ENCODE data around the gene PNPLA7.
"Not testable (repeated sequence)": the region's sequence is repeated elsewhere in the genome, so short reads cannot be mapped to it uniquely, and the experiment has no call there.

Gene PNPLA7

GRCh38 chr9:137474271-137474670 lies 75.9 kb downstream of the PNPLA7 start:
- no peak overlapping the region for H3K27ac Mint-ChIP-seq
- H3K36me3 Mint-ChIP-seq, result peaks cover 14% of the 10 kb centered on the region
- no peaks in the 10 kb centered on the region for H3K27me3 Mint-ChIP-seq
- H3K4me3 Mint-ChIP-seq, result no peak overlapping the region
- H3K4me1 Mint-ChIP-seq, result peaks cover 11% of the 10 kb centered on the region
- H3K9me3 Mint-ChIP-seq, result peaks cover 8% of the 10 kb centered on the region

DNA sequence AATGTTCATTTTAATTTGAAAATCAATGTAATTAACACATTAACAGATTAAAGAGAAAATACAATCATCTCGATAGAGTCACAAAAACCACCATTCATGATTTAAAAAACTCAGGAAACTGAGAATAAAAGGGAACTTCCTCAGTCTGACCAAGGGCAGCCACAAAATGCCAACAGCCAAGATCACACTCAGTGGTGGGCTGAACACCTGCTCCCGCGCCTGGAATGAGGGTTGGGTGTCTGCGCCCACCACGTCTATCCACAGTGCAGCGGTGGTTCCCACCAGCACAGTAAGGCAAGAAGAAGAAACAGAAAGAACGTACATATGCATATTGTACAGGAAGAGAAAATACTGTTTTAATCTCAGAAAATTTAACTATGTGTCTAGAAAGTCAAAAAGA lies 79.4 kb downstream of the PNPLA7 start:
- H3K9me3 Mint-ChIP-seq, result peaks cover 8% of the 10 kb centered on the region
- no peak overlapping the region for H3K4me3 Mint-ChIP-seq
- peaks cover 21% of the 10 kb centered on the region for H3K4me1 Mint-ChIP-seq
- H3K27ac Mint-ChIP-seq, result peak overlapping the region; percentile 8
- no peaks in the 10 kb centered on the region for H3K27me3 Mint-ChIP-seq
- peaks cover 10% of the 10 kb centered on the region for H3K36me3 Mint-ChIP-seq

GRCh38 chr9:137467896-137468295 lies 82.3 kb downstream of the PNPLA7 start:
- Mint-ChIP-seq H3K4me1 (peaks cover 28% of the 10 kb centered on the region), H3K27me3 (no peaks in the 10 kb centered on the region), H3K4me3 (no peak overlapping the region), H3K27ac (no peak overlapping the region), H3K36me3 (peaks cover 2% of the 10 kb centered on the region), H3K9me3 (peaks cover under 1% of the 10 kb centered on the region)

DNA sequence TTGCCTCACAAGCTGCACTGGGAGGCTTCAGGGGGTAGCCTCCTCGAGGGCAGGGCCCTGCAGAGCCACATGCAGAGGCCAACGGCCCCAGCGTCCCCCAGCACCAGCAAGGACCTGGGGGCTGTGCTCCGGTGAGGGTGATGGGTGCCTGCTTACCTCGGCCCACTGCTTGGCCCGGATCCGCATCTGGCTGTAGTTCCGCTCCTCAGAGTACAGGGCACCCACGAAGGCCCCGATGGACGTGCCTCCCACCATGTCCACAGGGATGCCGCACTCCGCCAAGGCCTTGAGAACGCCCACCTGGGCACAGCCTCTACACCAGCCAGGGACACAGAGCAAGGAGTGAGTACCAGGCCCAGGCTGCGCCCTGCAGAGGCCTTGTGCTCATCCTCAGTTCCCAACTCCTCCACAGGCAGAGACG lies 83.0 kb downstream of the PNPLA7 start:
- Mint-ChIP-seq H3K27me3 (no peaks in the 10 kb centered on the region), H3K4me1 (peaks cover 32% of the 10 kb centered on the region), H3K4me3 (no peak overlapping the region), H3K9me3 (no peaks in the 10 kb centered on the region), H3K27ac (no peak overlapping the region), H3K36me3 (no peaks in the 10 kb centered on the region)

- not testable (repeated sequence) for H3K27me3 Mint-ChIP-seq, H3K36me3 Mint-ChIP-seq, H3K4me3 Mint-ChIP-seq, H3K27ac Mint-ChIP-seq, H3K9me3 Mint-ChIP-seq
- H3K4me1 Mint-ChIP-seq, result peaks cover 32% of the 10 kb centered on the region
These were observed 83.7 kb downstream of the PNPLA7 start for GRCh38 chr9:137466389-137467085.

DNA sequence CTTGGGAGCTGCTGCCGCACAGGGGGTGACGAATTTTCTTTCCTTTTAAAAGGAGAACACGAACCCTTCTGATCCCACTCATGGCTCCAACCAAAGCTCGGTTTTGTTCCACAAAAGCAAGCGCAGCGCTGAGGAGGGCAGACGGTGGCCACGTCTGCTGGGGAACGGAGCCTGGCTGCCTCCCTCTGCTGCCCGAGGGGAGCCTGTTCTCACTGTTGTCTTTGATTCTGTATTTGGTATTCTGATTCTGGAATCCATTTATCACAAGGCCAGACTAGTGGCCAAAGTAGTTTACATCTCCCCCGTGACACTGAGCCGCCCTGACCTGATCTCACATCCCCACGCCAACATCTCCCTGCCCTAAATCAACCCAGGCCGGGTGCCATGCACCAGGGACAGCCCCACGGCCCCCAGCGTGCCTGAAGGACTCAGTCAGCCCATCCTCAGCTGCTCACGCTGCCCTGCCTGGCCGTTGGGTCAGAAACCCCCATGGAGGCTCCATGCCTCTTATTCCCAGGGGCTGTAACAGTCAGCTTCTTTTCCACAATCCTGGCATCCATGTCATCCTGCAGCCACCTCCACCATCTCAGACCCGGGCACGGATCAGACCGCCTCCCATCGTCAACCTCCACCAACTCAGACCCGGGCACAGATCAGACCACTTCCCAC lies 84.3 kb downstream of the PNPLA7 start:
- no peaks in the 10 kb centered on the region for H3K9me3 Mint-ChIP-seq
- no peaks in the 10 kb centered on the region for H3K27me3 Mint-ChIP-seq
- H3K4me1 Mint-ChIP-seq, result peaks cover 33% of the 10 kb centered on the region
- H3K36me3 Mint-ChIP-seq, result no peaks in the 10 kb centered on the region
- no peak overlapping the region for H3K4me3 Mint-ChIP-seq
- H3K27ac Mint-ChIP-seq, result no peak overlapping the region

DNA sequence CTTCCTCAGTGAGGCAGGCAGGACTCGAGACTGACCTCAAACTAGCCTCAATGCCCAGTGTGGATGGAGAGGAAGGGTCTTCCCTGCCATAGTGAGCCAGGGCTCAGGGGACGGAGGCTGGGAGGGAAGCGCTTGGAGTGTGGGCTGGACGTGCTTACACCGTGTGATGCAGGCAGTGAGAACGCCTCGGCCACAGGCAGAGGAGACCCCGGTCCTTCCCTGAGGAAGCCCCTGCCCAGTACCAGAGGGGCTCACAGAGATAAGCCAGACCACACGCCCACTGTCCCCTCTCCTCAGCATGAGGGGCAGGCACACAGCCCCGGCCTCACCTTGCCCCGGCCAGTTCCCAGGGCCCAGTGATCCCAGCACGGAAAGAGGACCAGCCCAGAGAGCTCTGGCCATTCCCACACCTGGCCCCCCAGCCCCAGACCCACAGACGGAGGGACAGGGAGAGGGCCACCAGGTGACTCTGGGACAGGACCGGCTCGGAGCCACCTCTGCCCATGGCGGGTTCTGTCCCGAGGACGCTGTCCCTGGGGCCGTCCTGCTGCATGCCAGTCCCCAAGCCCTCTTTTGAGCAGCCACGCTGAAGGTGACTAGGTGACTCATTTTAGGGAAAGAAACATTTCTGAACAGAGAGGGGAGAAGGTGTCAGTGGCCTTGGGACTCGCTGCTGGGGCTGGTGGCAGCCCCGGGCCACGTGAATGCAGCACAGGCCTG lies 85.0 kb downstream of the PNPLA7 start:
- H3K36me3 Mint-ChIP-seq, result no peaks in the 10 kb centered on the region
- H3K27ac Mint-ChIP-seq, result no peak overlapping the region
- no peaks in the 10 kb centered on the region for H3K27me3 Mint-ChIP-seq
- no peaks in the 10 kb centered on the region for H3K9me3 Mint-ChIP-seq
- peaks cover 30% of the 10 kb centered on the region for H3K4me1 Mint-ChIP-seq
- no peak overlapping the region for H3K4me3 Mint-ChIP-seq

DNA sequence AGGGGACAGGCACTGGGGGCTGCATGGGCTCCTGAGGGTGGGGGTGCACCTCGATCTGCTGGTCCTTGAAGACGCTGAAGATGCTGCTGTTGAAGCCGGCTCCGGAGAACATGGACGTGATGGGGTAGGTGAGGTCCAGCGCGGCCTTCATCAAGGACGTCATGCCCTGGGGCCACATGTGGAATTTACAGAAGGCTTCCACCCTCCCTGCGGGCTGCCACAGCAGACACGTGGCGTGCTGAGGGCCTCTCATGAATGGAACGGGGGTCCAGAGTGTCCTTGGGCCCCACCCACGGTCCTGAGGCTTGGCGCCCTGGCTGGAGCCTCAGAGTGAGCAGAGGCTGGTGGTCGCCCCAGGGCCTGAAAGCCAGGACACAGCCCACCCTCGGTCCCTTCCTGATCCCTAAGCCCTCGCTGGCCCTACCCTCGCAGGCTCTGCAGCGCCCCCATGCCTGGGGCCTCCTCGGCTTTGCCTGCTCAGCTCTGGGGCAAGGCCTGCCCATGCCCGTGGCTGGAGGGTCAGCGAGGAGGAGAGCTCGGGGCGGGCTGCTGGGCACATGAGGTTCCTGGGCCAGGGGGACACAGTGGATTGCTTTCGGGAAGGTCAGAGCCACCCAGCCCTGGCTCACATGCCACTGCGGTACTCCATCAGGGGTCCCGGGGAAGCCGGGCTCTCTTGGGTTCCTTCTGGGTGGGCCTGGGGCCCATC lies 85.8 kb downstream of the PNPLA7 start:
- no peaks in the 10 kb centered on the region for H3K36me3 Mint-ChIP-seq
- peaks cover 32% of the 10 kb centered on the region for H3K4me1 Mint-ChIP-seq
- H3K27ac Mint-ChIP-seq, result no peak overlapping the region
- H3K9me3 Mint-ChIP-seq, result no peaks in the 10 kb centered on the region
- no peak overlapping the region for H3K4me3 Mint-ChIP-seq
- no peaks in the 10 kb centered on the region for H3K27me3 Mint-ChIP-seq

GRCh38 chr9:137463931-137464290 lies 86.3 kb downstream of the PNPLA7 start:
- no peaks in the 10 kb centered on the region for H3K27me3 Mint-ChIP-seq
- H3K36me3 Mint-ChIP-seq, result no peaks in the 10 kb centered on the region
- no peaks in the 10 kb centered on the region for H3K9me3 Mint-ChIP-seq
- peaks cover 26% of the 10 kb centered on the region for H3K4me1 Mint-ChIP-seq
- no peak overlapping the region for H3K4me3 Mint-ChIP-seq
- H3K27ac Mint-ChIP-seq, result no peak overlapping the region

DNA sequence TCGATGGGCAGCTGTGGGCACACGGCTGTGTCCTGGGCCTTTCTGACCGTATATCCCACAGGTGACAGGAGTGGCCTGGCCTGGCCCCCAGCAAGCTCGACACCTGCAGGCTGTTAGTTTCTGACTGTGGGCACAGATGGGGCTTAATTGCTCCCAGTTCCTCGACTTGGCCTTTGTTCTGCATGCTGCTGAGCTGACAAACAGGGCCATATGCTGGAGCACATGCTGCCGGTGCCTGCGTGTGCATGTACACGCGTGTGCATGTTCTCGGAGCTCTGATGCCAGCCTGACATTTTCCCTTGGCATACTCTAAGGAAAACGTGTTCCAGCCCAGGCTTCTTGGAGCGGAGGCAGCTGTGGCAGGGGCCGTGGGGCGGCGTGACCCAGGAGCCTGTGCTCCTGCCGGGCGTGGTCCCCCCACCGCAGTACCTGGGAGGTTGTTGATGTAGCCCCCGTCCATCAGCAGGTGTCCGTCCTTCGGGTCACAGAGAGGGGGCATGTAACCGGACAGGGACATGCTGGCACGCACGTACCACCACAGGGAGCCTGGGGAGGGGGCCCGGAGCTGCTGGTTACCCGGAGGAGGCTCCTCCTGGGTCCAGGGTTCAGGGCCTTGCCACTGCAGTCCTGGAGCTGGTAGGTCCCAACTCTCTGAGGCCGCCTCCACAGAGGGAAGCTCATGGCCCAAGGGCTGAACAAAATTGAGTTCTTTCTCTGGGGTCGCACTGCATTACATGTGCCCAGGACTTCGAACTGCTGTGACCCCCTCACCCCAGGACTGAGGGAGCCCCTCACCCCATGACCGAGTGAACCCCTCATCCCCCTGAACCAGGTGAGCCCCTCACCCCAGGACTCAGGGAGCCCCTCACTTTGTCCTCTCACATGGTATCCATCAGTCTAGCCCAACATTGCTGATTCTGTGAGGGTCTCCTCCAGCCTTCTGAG lies 86.9 kb downstream of the PNPLA7 start:
- Mint-ChIP-seq H3K9me3 (no peaks in the 10 kb centered on the region), H3K27me3 (no peaks in the 10 kb centered on the region), H3K36me3 (no peaks in the 10 kb centered on the region), H3K4me3 (peak overlapping the region; percentile 52), H3K4me1 (peaks cover 26% of the 10 kb centered on the region), H3K27ac (peak overlapping the region; percentile 82)

DNA sequence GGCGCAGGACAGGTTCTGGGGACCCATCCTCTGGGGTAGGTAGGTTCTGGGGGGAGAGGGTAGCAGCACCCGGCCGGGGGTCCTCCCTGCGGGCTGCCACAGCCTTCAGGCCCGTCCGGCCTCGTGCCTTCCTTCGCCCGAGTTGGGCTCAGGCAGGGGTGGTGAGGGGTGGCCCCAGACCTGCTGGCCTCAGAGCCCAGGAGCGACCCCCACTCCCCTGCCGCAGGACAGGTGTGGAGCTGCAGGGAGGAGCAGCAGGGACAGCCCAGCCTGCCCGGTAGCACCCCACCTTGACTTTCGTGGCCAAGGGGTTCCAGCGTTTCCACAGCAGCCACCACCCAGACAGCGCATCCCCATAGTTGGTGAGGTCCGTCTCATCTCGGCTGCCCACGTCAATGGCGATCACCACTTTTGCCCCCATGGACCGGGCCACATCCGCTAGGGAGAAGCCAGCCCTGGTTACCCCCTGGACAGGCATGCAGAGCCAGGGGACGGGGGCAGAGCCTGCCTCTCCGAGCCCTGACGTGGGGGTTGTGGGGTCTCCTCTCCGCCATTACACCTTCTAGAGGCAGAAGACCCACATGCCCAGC lies 87.7 kb downstream of the PNPLA7 start:
- Mint-ChIP-seq H3K27ac (no peak overlapping the region), H3K4me3 (peak overlapping the region; percentile 79), H3K27me3 (no peaks in the 10 kb centered on the region), H3K4me1 (peaks cover 29% of the 10 kb centered on the region), H3K9me3 (no peaks in the 10 kb centered on the region), H3K36me3 (no peaks in the 10 kb centered on the region)

- H3K9me3 Mint-ChIP-seq, result no peaks in the 10 kb centered on the region
- H3K36me3 Mint-ChIP-seq, result no peaks in the 10 kb centered on the region
- peak overlapping the region; percentile 79 for H3K4me3 Mint-ChIP-seq
- H3K27me3 Mint-ChIP-seq, result no peaks in the 10 kb centered on the region
- peaks cover 32% of the 10 kb centered on the region for H3K4me1 Mint-ChIP-seq
- H3K27ac Mint-ChIP-seq, result peak overlapping the region; percentile 68
These were observed 88.4 kb downstream of the PNPLA7 start for GRCh38 chr9:137461663-137462395.

DNA sequence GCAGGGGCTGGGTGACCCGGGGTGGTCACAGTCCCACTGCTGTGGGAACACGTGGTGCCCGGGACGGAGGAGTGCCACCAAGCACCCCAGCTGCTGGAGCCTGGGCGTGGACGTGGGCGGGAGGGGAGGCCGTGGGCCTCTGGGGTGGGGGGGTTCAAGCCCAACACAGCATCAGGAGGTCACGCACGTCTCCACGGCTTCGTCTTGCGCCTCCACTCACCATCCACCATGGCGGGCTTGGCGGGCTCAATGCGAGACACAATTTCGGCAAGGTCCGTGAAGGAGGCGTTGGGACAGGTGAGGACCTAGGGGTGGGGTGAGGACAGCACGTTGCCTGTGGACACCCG lies 88.9 kb downstream of the PNPLA7 start:
- H3K4me3 Mint-ChIP-seq, result peak overlapping the region; percentile 49
- no peaks in the 10 kb centered on the region for H3K36me3 Mint-ChIP-seq
- peaks cover 36% of the 10 kb centered on the region for H3K4me1 Mint-ChIP-seq
- no peak overlapping the region for H3K27ac Mint-ChIP-seq
- no peaks in the 10 kb centered on the region for H3K27me3 Mint-ChIP-seq
- no peaks in the 10 kb centered on the region for H3K9me3 Mint-ChIP-seq

Measured in activated naive CD4-positive, alpha-beta T cell treated with anti-CD3 and anti-CD28 coated beads, Interleukin-2, amount 50 U/mL, for 24 hours (primary cell).